Left lung (tissue), 10 donors: ENCODE measurements around the gene EDIL3. TPM values are rescaled to one million over a fixed set of nuclear protein-coding genes. Genes with fewer than 3 reads are reported as not detected.
A peak's percentile ranks its signal among the peaks of the same experiment; 100 is the strongest.

Source experiments
- ATAC-seq: fragments of 200-7000 bp; cut with Tn5 transposase; one replicate; pipeline ENCODE4 v1.9.1; 2020; ENCODE audit warnings: moderate library complexity
- DNase-seq, 4 donors: peaks; one replicate each; pipeline ENCODE4 v3.0.0-alpha.2; 2013 to 2020
- H3K27ac ChIP-seq, 2 donors: fragments of 200-600 bp; sonication (generic) in 1 of 2; one replicate each; pipeline versions ENCODE4 v1.5.0 to v1.8.0; 2020 to 2021
- H3K27me3 ChIP-seq, 2 donors: fragments of 200-600 bp; sonication (generic) in 1 of 2; one replicate each; pipeline versions ENCODE4 v1.5.0 to v1.8.0; 2020 to 2021
- H3K36me3 ChIP-seq, 2 donors: fragments of 200-600 bp; sonication (generic) in 1 of 2; one replicate each; pipeline versions ENCODE4 v1.5.0 to v1.8.0; 2020 to 2021
- H3K4me1 ChIP-seq, 2 donors: fragments of 200-600 bp; one replicate each; pipeline ENCODE4 v1.8.0; 2021
- H3K4me3 ChIP-seq, 2 donors: fragments of 200-600 bp; sonication (generic) in 1 of 2; one replicate each; pipeline versions ENCODE4 v1.5.0 to v1.8.0; 2020 to 2021; ENCODE audit warnings: mild to moderate bottlenecking in 1 of 2
- H3K9me3 ChIP-seq, 2 donors: fragments of 200-600 bp; sonication (generic) in 1 of 2; one replicate each; pipeline versions ENCODE4 v1.5.0 to v1.8.0; 2020 to 2021
- intact Hi-C, 2 donors: fragments of 100-400 bp; cut with DNase I; formaldehyde crosslinking; loops; one replicate each; pipeline versions ENCODE4 v1.11.2 to v1.14.2; 2022
- polyA plus RNA-seq, 6 donors: library from polyadenylated mRNA; unstranded; fragments of 120-200 nt; gene quantifications; one replicate each; pipeline ENCODE4 v1.2.1, GENCODE V29; 2013; ENCODE audit not compliant: insufficient read length in 6 of 6
- total RNA-seq, 2 donors: library from RNA; stranded (reverse); fragmentation: NEBNext Ultra II Directional; extraction: Animal tissue kit (Norgen Biotek cat#: 25700); gene quantifications; one replicate each; pipeline ENCODE4 v1.2.1, GENCODE V29; 2021
- TF ChIP-seq, protein P1 (sequence below), 2 donors: fragments of 200-600 bp; sonication (generic) in 1 of 2; IDR thresholded peaks; one replicate each; pipeline versions ENCODE4 v1.5.0 to v1.8.0; 2021; ENCODE audit warnings: antibody characterized with exemption in 2 of 2
- donor health status: DM: no; HTN: yes; CAD: no.
- donor health status: DM: no; HTN: no; CAD: no.

Gene EDIL3
- total and polyA plus RNA-seq, 8 donors: 20.6 to 59.9 (median 42.3) TPM

- Histone ChIP-seq H3K27ac (no peak overlapping the region), H3K4me3 (no peak overlapping the region), H3K36me3 (no peaks in the 10 kb centered on the region), H3K9me3 (no peaks in the 10 kb centered on the region), H3K27me3 (no peaks in the 10 kb centered on the region), H3K4me1 (no peaks in the 10 kb centered on the region)
- DNase-seq (no peak), ATAC-seq (no peak)
- TF ChIP-seq, protein P1, sequence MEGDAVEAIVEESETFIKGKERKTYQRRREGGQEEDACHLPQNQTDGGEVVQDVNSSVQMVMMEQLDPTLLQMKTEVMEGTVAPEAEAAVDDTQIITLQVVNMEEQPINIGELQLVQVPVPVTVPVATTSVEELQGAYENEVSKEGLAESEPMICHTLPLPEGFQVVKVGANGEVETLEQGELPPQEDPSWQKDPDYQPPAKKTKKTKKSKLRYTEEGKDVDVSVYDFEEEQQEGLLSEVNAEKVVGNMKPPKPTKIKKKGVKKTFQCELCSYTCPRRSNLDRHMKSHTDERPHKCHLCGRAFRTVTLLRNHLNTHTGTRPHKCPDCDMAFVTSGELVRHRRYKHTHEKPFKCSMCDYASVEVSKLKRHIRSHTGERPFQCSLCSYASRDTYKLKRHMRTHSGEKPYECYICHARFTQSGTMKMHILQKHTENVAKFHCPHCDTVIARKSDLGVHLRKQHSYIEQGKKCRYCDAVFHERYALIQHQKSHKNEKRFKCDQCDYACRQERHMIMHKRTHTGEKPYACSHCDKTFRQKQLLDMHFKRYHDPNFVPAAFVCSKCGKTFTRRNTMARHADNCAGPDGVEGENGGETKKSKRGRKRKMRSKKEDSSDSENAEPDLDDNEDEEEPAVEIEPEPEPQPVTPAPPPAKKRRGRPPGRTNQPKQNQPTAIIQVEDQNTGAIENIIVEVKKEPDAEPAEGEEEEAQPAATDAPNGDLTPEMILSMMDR (IDR thresholded peaks at IDR 0.05): no peak
- intact Hi-C loops: no loop called here
Observed at GRCh38 chr5:84292788-84293653, 91.7 kb downstream of the EDIL3 start.

GRCh38 chr5:84292000-84292642 lies 92.6 kb downstream of the EDIL3 start:
- Histone ChIP-seq H3K9me3 (no peaks in the 10 kb centered on the region), H3K27me3 (no peaks in the 10 kb centered on the region), H3K4me1 (no peaks in the 10 kb centered on the region), H3K27ac (no peak overlapping the region), H3K36me3 (no peaks in the 10 kb centered on the region), H3K4me3 (no peak overlapping the region)
- TF ChIP-seq, protein P1 (IDR thresholded peaks at IDR 0.05): no peak
- intact Hi-C loops: no loop called here
- no peak for ATAC-seq
- DNase-seq: no peak

DNA sequence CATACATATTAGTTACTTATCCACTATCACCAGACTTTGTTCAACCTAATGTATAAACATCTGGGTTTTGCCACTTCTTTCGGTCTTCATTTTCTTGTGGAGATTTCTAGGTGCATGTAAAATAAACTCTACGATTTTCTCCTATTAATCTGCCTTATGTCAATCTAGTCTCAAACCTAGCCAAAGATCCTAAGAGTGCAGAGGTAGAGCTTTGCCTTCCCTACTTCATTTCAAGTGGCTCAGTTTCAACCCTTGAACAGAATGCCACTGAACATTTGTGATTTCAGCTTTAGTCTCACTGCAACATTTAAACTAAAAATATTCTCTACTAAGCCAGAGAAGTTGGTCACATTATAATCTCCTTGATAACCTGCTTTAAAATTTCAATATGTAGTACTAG lies 94.0 kb downstream of the EDIL3 start:
- no peaks in the 10 kb centered on the region for H3K4me1 ChIP-seq
- TF ChIP-seq, protein P1 (IDR thresholded peaks at IDR 0.05): no peak
- no peaks in the 10 kb centered on the region for H3K27me3 ChIP-seq
- peak overlapping the region in 1 of 2 donors; percentile 17 for H3K27ac ChIP-seq
- ATAC-seq (peak; percentile 79), DNase-seq (no peak)
- H3K9me3 ChIP-seq: no peaks in the 10 kb centered on the region
- H3K36me3 ChIP-seq: no peaks in the 10 kb centered on the region
- H3K4me3 ChIP-seq: no peak overlapping the region
- intact Hi-C loops: no loop called here

DNA sequence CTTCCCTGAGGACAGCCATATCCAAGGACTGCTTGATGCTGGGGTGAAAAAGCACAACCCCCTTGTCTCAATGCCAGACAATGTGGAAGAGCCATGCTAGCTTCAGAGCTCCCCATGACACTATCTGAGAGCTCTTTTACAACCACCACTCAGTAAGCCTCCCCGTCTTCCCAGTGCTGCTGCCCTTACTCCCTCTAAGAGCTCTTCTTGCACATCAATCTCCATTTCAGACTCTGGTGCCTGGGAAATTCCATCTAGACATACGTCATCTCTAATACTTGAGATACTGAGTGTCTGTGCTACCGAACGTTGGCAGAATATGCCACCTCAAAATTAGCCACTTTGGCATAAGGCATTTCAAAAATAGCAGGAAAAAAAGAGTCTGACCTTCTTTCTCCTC lies 94.5 kb downstream of the EDIL3 start:
- Histone ChIP-seq H3K9me3 (no peaks in the 10 kb centered on the region), H3K27me3 (no peaks in the 10 kb centered on the region), H3K4me3 (no peak overlapping the region), H3K27ac (no peak overlapping the region), H3K36me3 (no peaks in the 10 kb centered on the region), H3K4me1 (no peaks in the 10 kb centered on the region)
- TF ChIP-seq, protein P1 (IDR thresholded peaks at IDR 0.05): no peak
- no peak for DNase-seq
- intact Hi-C loops: no loop called here
- ATAC-seq: peak; percentile 93

- Histone ChIP-seq H3K4me3 (no peak overlapping the region), H3K36me3 (no peaks in the 10 kb centered on the region), H3K27ac (no peak overlapping the region), H3K9me3 (no peaks in the 10 kb centered on the region), H3K4me1 (no peaks in the 10 kb centered on the region), H3K27me3 (no peaks in the 10 kb centered on the region)
- TF ChIP-seq, protein P1 (IDR thresholded peaks at IDR 0.05): no peak
- no peak for DNase-seq
- no peak for ATAC-seq
- intact Hi-C loops: no loop called here
Observed at GRCh38 chr5:84287951-84288350, 96.7 kb downstream of the EDIL3 start.
